ENCODE data around the gene TBX19.
"Not testable (repeated sequence)": the region's sequence is repeated elsewhere in the genome, so short reads cannot be mapped to it uniquely, and the experiment has no call there.

The TBX19 gene

DNA sequence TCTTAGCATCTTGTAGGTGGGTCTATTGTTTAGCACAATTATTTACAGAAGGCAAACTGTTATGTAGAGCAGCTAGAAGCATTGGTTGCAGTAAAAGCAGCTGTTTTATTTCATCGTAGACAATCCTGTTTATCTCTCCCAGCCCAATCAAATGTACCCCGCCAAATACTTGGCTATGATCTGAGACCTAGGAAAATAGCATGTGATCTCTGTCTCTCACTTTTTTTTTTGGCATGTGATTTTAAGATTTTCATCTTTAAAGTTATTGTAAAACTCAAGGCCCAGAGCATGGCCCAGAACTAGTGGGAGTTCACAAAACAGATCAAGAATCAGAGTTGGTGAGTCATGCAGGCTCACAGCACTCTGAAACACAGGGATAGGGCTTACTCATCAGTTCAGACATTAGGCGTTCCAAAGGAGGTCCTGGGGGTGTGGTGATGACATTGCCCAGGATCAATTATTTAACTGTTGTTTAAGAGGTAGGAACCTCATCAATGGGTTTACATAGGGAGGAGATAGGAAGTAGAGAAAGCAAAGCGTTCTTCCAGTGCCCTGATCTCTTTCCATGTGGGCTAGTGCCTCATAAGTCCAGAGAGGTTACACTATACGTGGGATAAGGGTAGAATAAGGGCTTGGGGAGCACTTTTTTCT, 40.2 kb downstream of the TBX19 start:
- DNase-seq: no peak

- no peak for DNase-seq
Observed at GRCh38 chr1:168321945-168322344, 41.3 kb downstream of the TBX19 start.

- DNase-seq: no peak
Observed at GRCh38 chr1:168324745-168325425, 44.2 kb downstream of the TBX19 start.

- DNase-seq: no peak
Observed at GRCh38 chr1:168328731-168329364, 48.2 kb downstream of the TBX19 start.

DNA sequence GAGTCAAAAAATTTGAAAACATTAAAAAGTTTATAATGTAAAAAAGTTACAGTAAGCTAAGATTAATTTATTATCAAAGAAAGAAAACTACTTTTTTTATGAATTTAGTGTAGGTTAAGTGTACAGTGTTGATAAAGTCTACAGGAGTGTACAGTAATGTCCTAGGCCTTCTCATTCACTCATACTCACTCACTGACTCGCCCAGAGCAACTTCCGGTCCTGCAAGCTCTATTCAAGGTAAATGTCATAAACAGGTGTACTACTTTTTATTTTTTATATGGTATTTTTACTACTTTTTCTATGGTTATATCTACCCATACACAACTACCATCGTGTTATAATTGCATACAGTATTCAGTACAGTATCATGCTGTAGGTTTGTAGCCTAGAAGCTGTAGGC, 49.6 kb downstream of the TBX19 start:
- DNase-seq: no peak

DNA sequence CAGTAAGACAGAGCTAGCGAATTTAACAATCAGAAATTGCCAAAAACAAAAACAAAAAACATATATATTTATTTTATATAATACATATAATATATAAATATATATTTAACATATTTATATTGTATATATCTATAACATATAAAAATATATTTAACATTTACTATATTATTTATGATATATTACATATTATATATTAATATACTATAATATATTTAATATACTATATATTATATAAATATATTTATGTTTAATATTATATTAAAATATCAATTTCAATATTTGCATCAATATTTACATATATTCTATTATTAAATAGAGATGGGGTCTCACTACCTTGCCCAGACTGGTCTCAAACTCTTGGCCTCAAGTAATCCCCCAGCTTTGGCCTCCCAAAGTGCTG, 50.9 kb downstream of the TBX19 start:
- no peak for DNase-seq

DNA sequence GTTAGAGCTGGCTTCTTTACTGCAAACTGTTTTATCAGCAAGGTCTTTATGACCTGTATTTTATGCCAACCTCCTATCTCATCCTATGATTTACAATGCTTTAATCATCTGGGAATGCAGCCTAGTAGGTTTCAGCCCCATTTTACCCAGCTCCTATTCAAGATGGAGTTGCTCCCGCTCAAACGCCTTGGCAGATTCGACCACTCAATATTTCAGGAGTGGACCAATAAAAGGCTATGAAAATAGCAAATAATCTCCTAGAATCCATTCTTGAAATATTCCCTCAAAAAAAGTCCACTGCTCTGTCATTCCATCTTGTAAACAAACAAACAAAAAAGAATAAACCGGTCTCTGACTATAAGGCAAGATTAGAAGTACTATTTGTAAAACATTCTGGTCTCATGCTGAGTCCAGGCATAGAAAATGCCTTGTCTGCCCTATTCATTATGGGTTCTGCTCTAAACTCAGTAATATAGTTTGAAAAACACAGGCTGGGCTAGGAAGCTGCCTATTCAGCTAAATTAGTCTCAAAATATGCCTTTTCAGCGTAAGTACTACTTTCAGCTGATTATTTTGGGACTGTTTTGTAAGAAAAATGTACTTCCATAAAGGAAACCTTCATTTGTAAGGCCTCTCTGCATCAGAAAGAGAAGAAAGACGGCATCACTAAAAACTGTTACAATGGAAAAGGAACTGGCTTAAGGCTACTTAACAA, 53.0 kb downstream of the TBX19 start:
- no peak for DNase-seq

DNA sequence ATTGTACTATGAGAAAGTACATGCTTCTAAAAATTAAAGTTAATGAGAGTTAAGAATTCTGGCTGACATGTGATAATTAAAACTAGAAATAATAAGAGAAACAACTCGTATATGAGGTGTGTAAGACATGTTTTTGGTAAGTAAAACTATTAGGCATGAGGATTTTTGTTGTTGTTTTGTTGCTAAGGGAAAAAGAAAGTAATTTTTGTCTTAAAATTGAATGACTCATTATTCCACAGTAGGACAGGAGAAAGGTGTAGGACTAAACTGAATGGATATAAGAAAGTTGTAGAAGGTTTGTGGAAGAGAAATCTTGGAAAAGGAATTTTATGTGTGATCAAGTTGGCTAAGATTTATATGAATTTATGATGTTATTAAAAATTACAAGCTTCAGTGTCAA, 54.8 kb downstream of the TBX19 start:
- no peak for DNase-seq

- DNase-seq: no peak
Observed at GRCh38 chr1:168338589-168339503, 58.2 kb downstream of the TBX19 start.

- DNase-seq: no peak
Observed at GRCh38 chr1:168340781-168341482, 60.3 kb downstream of the TBX19 start.

GRCh38 chr1:168341483-168341975, 60.9 kb downstream of the TBX19 start:
- DNase-seq: no peak

GRCh38 chr1:168342572-168343280, 62.0 kb downstream of the TBX19 start:
- peak; percentile 90 for DNase-seq

GRCh38 chr1:168343566-168343965, 62.9 kb downstream of the TBX19 start:
- no peak for DNase-seq

GRCh38 chr1:168344517-168344916, 63.8 kb downstream of the TBX19 start:
- no peak for DNase-seq

- DNase-seq: no peak
Observed at GRCh38 chr1:168345939-168346338, 65.3 kb downstream of the TBX19 start.

GRCh38 chr1:168347630-168348029, 67.0 kb downstream of the TBX19 start:
- DNase-seq: no peak

- DNase-seq: no peak
Observed at GRCh38 chr1:168348146-168348709, 67.6 kb downstream of the TBX19 start.

DNA sequence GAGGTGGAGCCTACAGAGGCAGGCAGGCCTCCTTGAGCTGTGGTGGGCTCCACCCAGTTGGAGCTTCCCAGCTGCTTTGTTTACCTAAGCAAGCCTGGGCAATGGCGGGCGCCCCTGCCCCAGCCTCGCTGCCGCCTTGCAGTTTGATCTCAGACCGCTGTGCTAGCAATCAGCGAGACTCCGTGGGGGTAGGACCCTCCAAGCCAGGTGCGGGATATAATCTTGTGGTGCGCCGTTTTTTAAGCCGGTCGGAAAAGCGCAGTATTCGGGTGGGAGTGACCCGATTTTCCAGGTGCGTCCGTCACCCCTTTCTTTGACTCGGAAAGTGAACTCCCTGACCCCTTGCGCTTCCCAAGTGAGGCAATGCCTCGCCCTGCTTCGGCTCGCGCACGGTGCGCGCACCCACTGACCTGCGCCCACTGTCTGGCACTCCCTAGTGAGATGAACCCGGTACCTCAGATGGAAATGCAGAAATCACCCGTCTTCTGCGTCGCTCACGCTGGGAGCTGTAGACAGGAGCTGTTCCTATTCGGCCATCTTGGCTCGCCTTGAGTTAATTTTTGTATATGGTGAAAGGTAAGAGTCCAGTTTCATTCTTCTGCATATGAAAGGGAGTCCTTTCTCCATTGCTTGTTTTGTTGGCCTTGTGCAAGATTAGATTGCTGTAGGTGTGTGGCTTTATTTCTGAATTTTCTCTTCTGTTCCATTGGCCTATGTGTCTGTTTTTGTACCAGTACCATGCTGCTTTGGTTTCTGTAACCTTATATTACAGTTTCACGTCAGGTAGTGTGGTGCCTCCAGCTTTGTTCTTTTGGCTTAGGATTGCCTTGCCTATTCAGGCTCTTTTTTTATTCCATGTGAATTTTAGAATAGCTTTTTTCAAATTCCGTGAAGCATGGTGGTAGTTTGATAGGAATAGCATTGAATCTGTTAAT, 73.9 kb downstream of the TBX19 start:
- not testable (repeated sequence) for DNase-seq

Data from activated CD8-positive, alpha-beta memory T cell treated with anti-CD3 and anti-CD28 coated beads, Interleukin-2, amount 50 U/mL, for 48 hours (primary cell).